ENCODE data around the gene MYRFL. TPM values are rescaled to one million over a fixed set of nuclear protein-coding genes. Genes with fewer than 3 reads are reported as not detected.

The MYRFL gene
- total RNA-seq, 4 donors from 2014 or later, result not detected

DNA sequence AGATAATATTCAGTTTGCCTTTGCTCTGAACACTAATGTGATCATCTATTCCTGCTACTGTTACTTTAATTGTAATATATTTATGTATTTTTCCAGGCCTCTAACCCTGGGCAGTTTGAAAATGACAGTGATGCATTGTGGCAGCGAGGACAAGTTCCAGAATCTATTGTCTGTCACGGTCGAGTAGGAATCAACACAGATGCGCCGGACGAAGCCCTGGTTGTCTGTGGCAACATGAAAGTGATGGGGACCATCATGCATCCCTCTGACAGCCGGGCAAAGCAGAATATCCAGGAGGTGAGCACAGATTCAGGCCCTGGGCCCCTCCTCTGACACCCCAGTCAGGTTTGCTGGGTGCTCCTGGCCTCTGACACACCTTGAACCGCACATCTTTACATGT lies 78.5 kb downstream of the MYRFL start:
- DNase-seq (ENCODE audit: low spot score), result no peak
- TF ChIP-seq, protein P1, sequence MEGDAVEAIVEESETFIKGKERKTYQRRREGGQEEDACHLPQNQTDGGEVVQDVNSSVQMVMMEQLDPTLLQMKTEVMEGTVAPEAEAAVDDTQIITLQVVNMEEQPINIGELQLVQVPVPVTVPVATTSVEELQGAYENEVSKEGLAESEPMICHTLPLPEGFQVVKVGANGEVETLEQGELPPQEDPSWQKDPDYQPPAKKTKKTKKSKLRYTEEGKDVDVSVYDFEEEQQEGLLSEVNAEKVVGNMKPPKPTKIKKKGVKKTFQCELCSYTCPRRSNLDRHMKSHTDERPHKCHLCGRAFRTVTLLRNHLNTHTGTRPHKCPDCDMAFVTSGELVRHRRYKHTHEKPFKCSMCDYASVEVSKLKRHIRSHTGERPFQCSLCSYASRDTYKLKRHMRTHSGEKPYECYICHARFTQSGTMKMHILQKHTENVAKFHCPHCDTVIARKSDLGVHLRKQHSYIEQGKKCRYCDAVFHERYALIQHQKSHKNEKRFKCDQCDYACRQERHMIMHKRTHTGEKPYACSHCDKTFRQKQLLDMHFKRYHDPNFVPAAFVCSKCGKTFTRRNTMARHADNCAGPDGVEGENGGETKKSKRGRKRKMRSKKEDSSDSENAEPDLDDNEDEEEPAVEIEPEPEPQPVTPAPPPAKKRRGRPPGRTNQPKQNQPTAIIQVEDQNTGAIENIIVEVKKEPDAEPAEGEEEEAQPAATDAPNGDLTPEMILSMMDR (IDR thresholded peaks at IDR 0.05), result no peak
- ATAC-seq (ENCODE audit: low FRiP score), result no peak

DNA sequence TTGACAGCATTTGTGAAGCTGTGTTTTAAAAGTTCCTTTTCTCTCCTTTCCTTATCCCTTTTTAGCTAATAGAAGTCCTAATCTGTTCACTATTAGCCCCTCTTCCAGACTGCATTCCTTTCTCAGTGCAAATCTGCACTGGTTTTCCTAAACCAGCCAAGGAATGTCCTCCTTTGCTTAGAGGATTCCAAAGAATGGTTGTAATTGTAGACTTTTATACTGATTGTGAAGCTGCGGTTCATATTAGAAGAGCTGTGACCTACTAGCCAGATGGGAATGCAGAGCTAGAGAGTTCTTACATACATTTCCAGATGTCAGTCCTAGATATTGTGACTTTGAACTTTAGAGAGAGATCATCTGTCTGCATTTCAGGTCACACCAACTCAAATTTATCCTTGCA lies 79.8 kb downstream of the MYRFL start:
- no peak for ATAC-seq (ENCODE audit: low FRiP score)

DNA sequence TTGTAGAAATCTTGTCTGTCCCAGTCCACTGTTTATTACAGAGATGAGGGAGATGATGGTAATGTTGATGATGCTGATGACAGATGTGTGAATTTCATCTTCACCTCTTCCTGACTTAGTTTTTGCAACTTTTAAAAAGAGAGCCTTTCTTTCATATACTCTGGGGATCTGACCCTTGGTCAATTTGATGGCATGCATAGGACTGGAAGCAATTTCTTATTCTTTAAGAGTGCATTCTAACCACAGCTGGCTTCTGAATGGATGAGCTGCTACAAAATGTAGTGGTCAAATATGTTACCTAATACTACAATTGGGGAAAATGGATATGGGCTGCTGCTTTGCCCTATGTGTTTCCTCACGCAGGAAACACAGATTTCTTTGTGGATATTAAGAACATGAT lies 80.8 kb downstream of the MYRFL start:
- ATAC-seq (ENCODE audit: low FRiP score) (no peak), DNase-seq (ENCODE audit: low spot score) (no peak)
- TF ChIP-seq, protein P1 (IDR thresholded peaks at IDR 0.05), result no peak

More for the DNA sequence above, 79.8 kb downstream of the MYRFL start:
- TF ChIP-seq, protein P1 (IDR thresholded peaks at IDR 0.05), result no peak
- no peak for DNase-seq (ENCODE audit: low spot score)

DNA sequence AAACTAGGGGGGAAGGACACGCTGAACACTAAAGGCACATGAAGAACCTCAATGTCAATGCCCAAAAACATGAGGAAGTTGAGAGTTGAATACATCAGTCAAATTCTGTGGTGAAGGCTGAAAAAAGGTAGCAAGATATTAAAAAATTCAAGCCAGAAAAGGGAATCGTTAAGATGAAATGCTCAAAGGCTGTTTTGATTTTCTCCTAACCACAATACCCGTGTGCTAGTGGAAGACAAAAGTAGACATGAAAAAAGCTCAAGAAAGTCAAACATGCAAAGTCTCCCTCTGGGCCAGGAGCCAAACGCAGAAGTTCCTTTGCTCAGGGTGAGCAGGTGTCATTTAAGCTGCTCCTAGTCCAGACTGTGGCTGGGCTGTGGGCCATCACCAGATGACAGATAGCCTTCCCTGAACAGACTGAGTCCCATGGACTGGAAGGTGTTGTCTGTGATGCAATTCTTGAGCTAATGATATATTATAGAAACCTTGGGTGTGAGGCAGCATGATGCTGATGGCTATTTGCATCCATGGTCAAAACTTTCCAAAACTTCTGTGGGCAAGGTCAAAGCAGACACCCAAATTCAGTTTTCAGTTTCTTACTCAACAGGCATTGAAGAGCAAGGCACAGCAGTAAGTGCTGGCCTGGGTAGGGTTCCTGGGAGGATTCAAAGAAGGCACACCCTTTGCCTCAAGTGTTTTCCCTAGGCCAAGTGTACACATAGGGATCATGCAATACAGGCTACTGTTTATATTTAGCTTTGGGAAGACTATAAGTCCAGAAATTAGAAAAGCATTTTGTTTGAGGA lies 81.6 kb downstream of the MYRFL start:
- TF ChIP-seq, protein P1 (IDR thresholded peaks at IDR 0.05), result no peak
- DNase-seq (ENCODE audit: low spot score) (no peak), ATAC-seq (ENCODE audit: low FRiP score) (no peak)

DNA sequence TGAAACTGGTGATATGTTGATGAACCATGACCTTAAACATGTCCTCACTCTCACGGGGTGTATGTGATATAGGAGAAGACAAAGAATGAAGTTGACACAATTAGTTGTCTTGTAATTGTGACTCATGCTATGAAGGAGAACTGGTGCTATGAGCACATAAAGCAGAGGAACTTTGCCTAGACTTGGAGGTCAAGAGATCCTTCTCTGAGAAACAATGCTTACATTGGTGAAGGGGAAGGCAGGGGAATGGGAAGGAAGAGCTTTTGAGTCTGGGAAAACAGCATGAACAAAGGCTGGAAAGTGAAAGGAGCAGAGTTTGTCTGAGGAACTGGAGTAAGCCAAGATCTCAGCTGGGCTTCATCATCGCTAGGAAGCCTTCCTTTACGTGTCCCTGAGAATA lies 83.2 kb downstream of the MYRFL start:
- DNase-seq (ENCODE audit: low spot score) (no peak), ATAC-seq (ENCODE audit: low FRiP score) (no peak)
- TF ChIP-seq, protein P1 (IDR thresholded peaks at IDR 0.05), result no peak

DNA sequence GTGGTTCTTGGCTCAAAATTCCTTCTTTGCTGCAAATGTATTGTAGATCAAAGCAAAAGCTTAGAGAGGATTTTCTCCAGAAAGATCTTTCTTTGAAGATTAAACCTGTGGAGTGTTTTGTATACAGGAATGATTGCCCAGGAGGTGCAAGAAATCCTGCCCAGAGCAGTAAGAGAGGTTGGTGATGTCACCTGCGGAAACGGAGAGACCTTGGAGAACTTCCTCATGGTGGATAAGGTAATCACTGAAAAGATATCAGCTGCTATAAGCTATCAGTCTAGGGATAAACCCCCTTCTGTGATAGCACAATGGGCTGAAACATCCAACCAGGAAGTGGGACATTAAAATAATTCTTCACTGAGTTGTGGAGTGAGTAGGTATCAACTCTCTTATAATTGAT lies 85.7 kb downstream of the MYRFL start:
- TF ChIP-seq, protein P1 (IDR thresholded peaks at IDR 0.05), result no peak
- ATAC-seq (ENCODE audit: low FRiP score), result no peak
- no peak for DNase-seq (ENCODE audit: low spot score)

DNA sequence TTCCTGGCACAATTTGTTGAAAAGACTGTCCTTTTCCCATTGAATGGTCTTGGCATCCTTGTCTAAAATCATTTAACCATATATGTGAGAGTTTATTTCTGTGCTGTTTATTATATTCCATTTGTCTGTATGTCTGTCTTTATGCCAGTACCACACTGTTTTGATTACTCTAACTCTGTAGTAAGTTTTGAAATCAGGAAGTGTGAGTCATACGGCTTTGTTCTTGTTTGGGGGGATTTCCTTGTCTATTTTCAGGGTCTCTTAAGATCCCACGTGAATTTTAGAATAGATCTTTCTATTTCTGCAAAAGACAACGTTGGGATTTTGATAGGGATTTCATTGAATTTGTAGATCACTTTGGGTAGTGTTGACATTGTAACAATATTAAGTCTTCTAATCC lies 88.5 kb downstream of the MYRFL start:
- TF ChIP-seq, protein P1 (IDR thresholded peaks at IDR 0.05), result no peak
- DNase-seq (ENCODE audit: low spot score) (no peak), ATAC-seq (ENCODE audit: low FRiP score) (no peak)

Data from omental fat pad (tissue), 4 donors.